HEK293 (cell line): ENCODE results near the gene PTPRG.

Experiments used
- CTCF ChIA-PET: fragments of 350-600 bp; formaldehyde crosslinking; extraction: SDS; loops from one replicate; lab custom pipeline; 2021; ENCODE audit warnings: antibody characterized with exemption; lab: Yijun Ruan, JAX
- POLR2A ChIA-PET: fragments of 300-600 bp; formaldehyde crosslinking; extraction: SDS; loops from one replicate; lab custom pipeline; 2020; ENCODE audit warnings: antibody characterized with exemption, inconsistent platforms; lab: Yijun Ruan, JAX
- H3K27ac ChIP-seq: fragments of 200-500 bp; sonication (Bioruptor generic); 2 replicates; pipeline ENCODE4 v1.5.1; 2014; ENCODE audit warnings: low read depth, low read length, control low read depth, inconsistent platforms; ENCODE audit errors: extremely low read depth
- H3K36me3 ChIP-seq, 2 experiments: fragments of 200-500 bp in 1 of 2; sonication (Bioruptor generic) in 1 of 2; 1 replicate in 1 of 2; 2 replicates in 1 of 2; pipeline ENCODE4 v1.5.1; 2014 to 2017; ENCODE audit warnings: inconsistent platforms in 2 of 2, low read length in 2 of 2; ENCODE audit not compliant: control insufficient read depth in 2 of 2, insufficient read depth in 1 of 2
- H3K4me1 ChIP-seq: fragments of 200-500 bp; sonication (Bioruptor generic); 2 replicates; pipeline ENCODE4 v1.5.1; 2014; ENCODE audit warnings: mild to moderate bottlenecking, low read length, inconsistent platforms; ENCODE audit not compliant: control insufficient read depth, insufficient read depth
- H3K4me3 ChIP-seq: 2 replicates; pipeline ENCODE4 v1.5.1; 2011; ENCODE audit warnings: low read depth, mild to moderate bottlenecking, control low read depth, low read length, moderate library complexity
- H3K9me3 ChIP-seq: fragments of 200-500 bp; sonication (Bioruptor generic); 2 replicates; pipeline ENCODE4 v1.5.1; 2014; ENCODE audit warnings: low read depth, low read length, inconsistent platforms; ENCODE audit not compliant: control insufficient read depth, insufficient read depth
- CTCF ChIP-seq: fragments of 450-650 bp; formaldehyde crosslinking; IDR thresholded peaks from 2 replicates; pipeline ENCODE4 v1.5.1; 2016; ENCODE audit warnings: missing biosample characterization, missing genetic modification characterization
- GFI1B ChIP-seq: fragments of 450-650 bp; formaldehyde crosslinking; IDR thresholded peaks from 2 replicates; pipeline ENCODE4 v1.5.1; 2016; ENCODE audit warnings: missing biosample characterization, missing genetic modification characterization
- GLI4 ChIP-seq: fragments of 450-650 bp; formaldehyde crosslinking; IDR thresholded peaks from 2 replicates; pipeline ENCODE4 v1.5.1; 2016; ENCODE audit warnings: missing biosample characterization, missing genetic modification characterization
- YY1 ChIP-seq: fragments of 450-650 bp; formaldehyde crosslinking; IDR thresholded peaks from 2 replicates; pipeline ENCODE4 v1.5.1; 2018; ENCODE audit warnings: missing biosample characterization, missing genetic modification characterization
- ZBTB20 ChIP-seq: fragments of 450-650 bp; formaldehyde crosslinking; IDR thresholded peaks from 2 replicates; pipeline ENCODE4 v1.5.1; 2016; ENCODE audit warnings: missing biosample characterization, missing genetic modification characterization
- ZBTB21 ChIP-seq: fragments of 450-650 bp; formaldehyde crosslinking; IDR thresholded peaks from 2 replicates; pipeline ENCODE4 v1.5.1; 2017; ENCODE audit warnings: missing biosample characterization, missing genetic modification characterization
- ZBTB8A ChIP-seq: fragments of 450-650 bp; formaldehyde crosslinking; IDR thresholded peaks from 2 replicates; pipeline ENCODE4 v1.5.1; 2016; ENCODE audit warnings: missing biosample characterization, missing genetic modification characterization
- ZEB2 ChIP-seq: fragments of 450-650 bp; formaldehyde crosslinking; IDR thresholded peaks from 2 replicates; pipeline ENCODE4 v1.5.1; 2016; ENCODE audit warnings: missing biosample characterization, missing genetic modification characterization
- ZNF140 ChIP-seq: fragments of 450-650 bp; formaldehyde crosslinking; IDR thresholded peaks from 2 replicates; pipeline ENCODE4 v1.5.1; 2016; ENCODE audit warnings: missing biosample characterization, missing genetic modification characterization
- ZNF148 ChIP-seq: fragments of 450-650 bp; formaldehyde crosslinking; IDR thresholded peaks from 2 replicates; pipeline ENCODE4 v1.5.0; 2017; ENCODE audit warnings: missing biosample characterization, missing genetic modification characterization, borderline replicate concordance
- ZNF184 ChIP-seq: fragments of 450-650 bp; IDR thresholded peaks from 2 replicates; pipeline ENCODE4 v1.5.1; 2018; ENCODE audit warnings: missing biosample characterization, mild to moderate bottlenecking, missing genetic modification characterization
- ZNF19 ChIP-seq: fragments of 450-650 bp; formaldehyde crosslinking; IDR thresholded peaks from 2 replicates; pipeline ENCODE4; 2016; ENCODE audit warnings: missing biosample characterization, missing genetic modification characterization, low read depth
- ZNF223 ChIP-seq: fragments of 450-650 bp; formaldehyde crosslinking; IDR thresholded peaks from 2 replicates; pipeline ENCODE4 v1.5.1; 2016; ENCODE audit warnings: missing biosample characterization, missing genetic modification characterization
- ZNF354C ChIP-seq: fragments of 450-650 bp; formaldehyde crosslinking; IDR thresholded peaks from 2 replicates; pipeline ENCODE4 v1.5.1; 2016; ENCODE audit warnings: missing biosample characterization, missing genetic modification characterization, low read depth, borderline replicate concordance
- ZNF37A ChIP-seq: fragments of 450-650 bp; IDR thresholded peaks from 2 replicates; pipeline ENCODE4 v1.5.1; 2018; ENCODE audit warnings: missing biosample characterization, missing genetic modification characterization
- ZNF391 ChIP-seq: fragments of 450-650 bp; formaldehyde crosslinking; IDR thresholded peaks from 2 replicates; pipeline ENCODE4 v1.5.1; 2016; ENCODE audit warnings: low read depth, missing biosample characterization, missing genetic modification characterization, borderline replicate concordance
- ZNF423 ChIP-seq: fragments of 450-650 bp; formaldehyde crosslinking; IDR thresholded peaks from 2 replicates; pipeline ENCODE4 v1.5.1; 2016; ENCODE audit warnings: missing biosample characterization, missing genetic modification characterization
- ZNF530 ChIP-seq: fragments of 450-650 bp; formaldehyde crosslinking; IDR thresholded peaks from 2 replicates; pipeline ENCODE4 v1.5.1; 2016; ENCODE audit warnings: low read depth, missing biosample characterization, missing genetic modification characterization
- ZNF585B ChIP-seq: fragments of 450-650 bp; formaldehyde crosslinking; IDR thresholded peaks from 2 replicates; pipeline ENCODE4 v1.5.1; 2016; ENCODE audit warnings: missing biosample characterization, missing genetic modification characterization
- ZNF623 ChIP-seq: fragments of 450-650 bp; formaldehyde crosslinking; IDR thresholded peaks from 2 replicates; pipeline ENCODE4 v1.5.1; 2016; ENCODE audit warnings: missing biosample characterization, missing genetic modification characterization
- ZNF624 ChIP-seq: fragments of 450-650 bp; formaldehyde crosslinking; IDR thresholded peaks from 2 replicates; pipeline ENCODE4 v1.5.1; 2017; ENCODE audit warnings: missing biosample characterization, missing genetic modification characterization
- ZNF658 ChIP-seq: fragments of 450-650 bp; formaldehyde crosslinking; IDR thresholded peaks from 2 replicates; pipeline ENCODE4; 2016; ENCODE audit warnings: missing biosample characterization, missing genetic modification characterization
- ZNF664 ChIP-seq: fragments of 450-650 bp; formaldehyde crosslinking; IDR thresholded peaks from 2 replicates; pipeline ENCODE4 v1.5.1; 2016; ENCODE audit warnings: missing biosample characterization, missing genetic modification characterization
- TF ChIP-seq, protein P1 (sequence below): fragments of 450-650 bp; formaldehyde crosslinking; IDR thresholded peaks from 2 replicates; pipeline ENCODE4 v1.5.1; 2017; ENCODE audit warnings: missing biosample characterization, missing genetic modification characterization
- TF ChIP-seq, protein P2 (sequence below): fragments of 450-650 bp; formaldehyde crosslinking; optimal IDR thresholded peaks from 2 replicates; pipeline ENCODE3; 2016; ENCODE audit warnings: missing biosample characterization, mild to moderate bottlenecking, missing genetic modification characterization
- TF ChIP-seq, protein P3 (sequence below): fragments of 450-650 bp; formaldehyde crosslinking; IDR thresholded peaks from 2 replicates; pipeline ENCODE4 v1.5.1; 2016; ENCODE audit warnings: missing biosample characterization, missing genetic modification characterization, low read depth

The PTPRG gene

GRCh38 chr3:62178739-62179600 is 617.6 kb downstream of the PTPRG start (continued):
- TF ChIP-seq ZNF184 (tag by site-specific recombination) (no peak), ZNF585B (tag by site-specific recombination) (no peak), ZNF658 (tag by site-specific recombination) (no peak)
- TF ChIP-seq, all 188 proteins: peak for 0

DNA sequence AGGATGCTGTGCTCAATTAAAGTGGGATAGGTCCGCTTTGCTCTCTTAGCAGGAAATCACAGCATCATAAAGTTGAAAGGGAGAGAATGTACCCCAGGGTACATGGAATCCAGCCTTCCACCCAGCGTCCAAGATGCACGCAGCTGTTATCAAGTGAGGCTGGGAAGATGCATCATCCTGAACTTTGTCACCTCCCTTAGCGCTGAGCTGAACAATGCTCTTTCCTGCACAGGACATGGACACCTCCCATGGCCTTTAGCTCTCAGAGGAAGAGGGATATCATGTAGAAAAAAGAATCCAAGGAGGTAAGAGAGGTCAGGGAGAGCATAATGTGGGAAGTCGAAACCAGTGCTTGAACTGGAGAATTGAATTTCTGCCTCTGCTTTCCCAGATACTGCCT is 619.1 kb downstream of the PTPRG start:
- Histone ChIP-seq H3K9me3 (no peaks in the 10 kb centered on the region), H3K27ac (no peak overlapping the region), H3K4me1 (no peaks in the 10 kb centered on the region), H3K4me3 (no peak overlapping the region), H3K36me3 (no peaks in the 10 kb centered on the region)
- ChIA-PET CTCF (interaction anchor here (1.3 kb wide), 1 partner anchor 8 kb away, joined by 3 read pairs; no protein-coding TSS in a partner anchor), POLR2A (no interaction called here)
- TF ChIP-seq ZNF624 (tag by site-specific recombination) (no peak), ZNF184 (tag by site-specific recombination) (no peak), ZNF391 (tag by site-specific recombination) (no peak), ZNF623 (tag by site-specific recombination) (no peak), ZNF530 (tag by site-specific recombination) (no peak), CTCF (no peak), GLI4 (tag by site-specific recombination) (no peak), ZEB2 (tag by site-specific recombination) (no peak), ZBTB8A (tag by site-specific recombination) (no peak), GFI1B (no peak), YY1 (tag by site-specific recombination) (no peak), ZBTB20 (tag by site-specific recombination) (no peak), ZNF664 (tag by site-specific recombination) (no peak), ZBTB21 (tag by site-specific recombination) (no peak), ZNF19 (tag by site-specific recombination) (no peak), ZNF140 (tag by site-specific recombination) (no peak), ZNF423 (no peak)
- TF ChIP-seq, protein P1, sequence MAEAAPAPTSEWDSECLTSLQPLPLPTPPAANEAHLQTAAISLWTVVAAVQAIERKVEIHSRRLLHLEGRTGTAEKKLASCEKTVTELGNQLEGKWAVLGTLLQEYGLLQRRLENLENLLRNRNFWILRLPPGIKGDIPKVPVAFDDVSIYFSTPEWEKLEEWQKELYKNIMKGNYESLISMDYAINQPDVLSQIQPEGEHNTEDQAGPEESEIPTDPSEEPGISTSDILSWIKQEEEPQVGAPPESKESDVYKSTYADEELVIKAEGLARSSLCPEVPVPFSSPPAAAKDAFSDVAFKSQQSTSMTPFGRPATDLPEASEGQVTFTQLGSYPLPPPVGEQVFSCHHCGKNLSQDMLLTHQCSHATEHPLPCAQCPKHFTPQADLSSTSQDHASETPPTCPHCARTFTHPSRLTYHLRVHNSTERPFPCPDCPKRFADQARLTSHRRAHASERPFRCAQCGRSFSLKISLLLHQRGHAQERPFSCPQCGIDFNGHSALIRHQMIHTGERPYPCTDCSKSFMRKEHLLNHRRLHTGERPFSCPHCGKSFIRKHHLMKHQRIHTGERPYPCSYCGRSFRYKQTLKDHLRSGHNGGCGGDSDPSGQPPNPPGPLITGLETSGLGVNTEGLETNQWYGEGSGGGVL (tag by site-specific recombination): no peak

GRCh38 chr3:62183087-62183486 is 621.7 kb downstream of the PTPRG start:
- no peak overlapping the region for H3K27ac ChIP-seq
- no peaks in the 10 kb centered on the region for H3K9me3 ChIP-seq
- ChIA-PET CTCF (interaction anchor here (1.2 kb wide), 1 partner anchor 812 kb away, joined by 3 read pairs; no protein-coding TSS in a partner anchor), POLR2A (no interaction called here)
- no peaks in the 10 kb centered on the region for H3K4me1 ChIP-seq
- no peak overlapping the region for H3K4me3 ChIP-seq
- H3K36me3 ChIP-seq: no peaks in the 10 kb centered on the region
- TF ChIP-seq ZNF354C (tag by site-specific recombination) (no peak), ZNF148 (no peak), ZNF223 (tag by site-specific recombination) (no peak), GFI1B (no peak), ZNF37A (tag by site-specific recombination) (no peak)
- TF ChIP-seq, protein P2, sequence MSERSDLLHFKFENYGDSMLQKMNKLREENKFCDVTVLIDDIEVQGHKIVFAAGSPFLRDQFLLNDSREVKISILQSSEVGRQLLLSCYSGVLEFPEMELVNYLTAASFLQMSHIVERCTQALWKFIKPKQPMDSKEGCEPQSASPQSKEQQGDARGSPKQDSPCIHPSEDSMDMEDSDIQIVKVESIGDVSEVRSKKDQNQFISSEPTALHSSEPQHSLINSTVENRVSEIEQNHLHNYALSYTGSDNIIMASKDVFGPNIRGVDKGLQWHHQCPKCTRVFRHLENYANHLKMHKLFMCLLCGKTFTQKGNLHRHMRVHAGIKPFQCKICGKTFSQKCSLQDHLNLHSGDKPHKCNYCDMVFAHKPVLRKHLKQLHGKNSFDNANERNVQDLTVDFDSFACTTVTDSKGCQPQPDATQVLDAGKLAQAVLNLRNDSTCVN (tag by site-specific recombination): no peak
- TF ChIP-seq, protein P3, sequence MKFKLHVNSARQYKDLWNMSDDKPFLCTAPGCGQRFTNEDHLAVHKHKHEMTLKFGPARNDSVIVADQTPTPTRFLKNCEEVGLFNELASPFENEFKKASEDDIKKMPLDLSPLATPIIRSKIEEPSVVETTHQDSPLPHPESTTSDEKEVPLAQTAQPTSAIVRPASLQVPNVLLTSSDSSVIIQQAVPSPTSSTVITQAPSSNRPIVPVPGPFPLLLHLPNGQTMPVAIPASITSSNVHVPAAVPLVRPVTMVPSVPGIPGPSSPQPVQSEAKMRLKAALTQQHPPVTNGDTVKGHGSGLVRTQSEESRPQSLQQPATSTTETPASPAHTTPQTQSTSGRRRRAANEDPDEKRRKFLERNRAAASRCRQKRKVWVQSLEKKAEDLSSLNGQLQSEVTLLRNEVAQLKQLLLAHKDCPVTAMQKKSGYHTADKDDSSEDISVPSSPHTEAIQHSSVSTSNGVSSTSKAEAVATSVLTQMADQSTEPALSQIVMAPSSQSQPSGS (tag by site-specific recombination): no peak
